ENCODE data around the gene RAD51D.

DNA sequence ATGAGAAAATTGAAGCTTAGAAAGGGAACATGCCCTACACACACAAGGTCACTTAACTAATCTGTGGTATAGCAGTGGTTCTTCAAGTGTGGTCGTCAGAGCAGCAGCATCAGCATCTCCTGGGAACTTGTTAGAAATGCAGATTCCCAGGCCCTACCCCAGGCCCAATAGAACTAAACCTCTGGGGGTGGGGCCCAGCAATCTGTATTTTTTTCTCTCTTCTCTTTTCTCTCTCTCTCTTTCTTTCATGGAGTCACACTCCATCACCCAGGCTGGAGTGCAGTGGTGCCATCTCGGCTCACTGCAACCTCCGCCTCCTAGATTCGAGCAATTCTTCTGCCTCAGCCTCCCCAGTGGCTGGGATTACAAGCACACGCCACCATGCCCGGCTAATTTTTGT lies 18.6 kb upstream of the RAD51D start:
- TF ChIP-seq POLR2A (IDR thresholded peaks at IDR 0.05; ENCODE audit: extremely low read depth, insufficient read length), result no peak
- TF ChIP-seq, protein P1, sequence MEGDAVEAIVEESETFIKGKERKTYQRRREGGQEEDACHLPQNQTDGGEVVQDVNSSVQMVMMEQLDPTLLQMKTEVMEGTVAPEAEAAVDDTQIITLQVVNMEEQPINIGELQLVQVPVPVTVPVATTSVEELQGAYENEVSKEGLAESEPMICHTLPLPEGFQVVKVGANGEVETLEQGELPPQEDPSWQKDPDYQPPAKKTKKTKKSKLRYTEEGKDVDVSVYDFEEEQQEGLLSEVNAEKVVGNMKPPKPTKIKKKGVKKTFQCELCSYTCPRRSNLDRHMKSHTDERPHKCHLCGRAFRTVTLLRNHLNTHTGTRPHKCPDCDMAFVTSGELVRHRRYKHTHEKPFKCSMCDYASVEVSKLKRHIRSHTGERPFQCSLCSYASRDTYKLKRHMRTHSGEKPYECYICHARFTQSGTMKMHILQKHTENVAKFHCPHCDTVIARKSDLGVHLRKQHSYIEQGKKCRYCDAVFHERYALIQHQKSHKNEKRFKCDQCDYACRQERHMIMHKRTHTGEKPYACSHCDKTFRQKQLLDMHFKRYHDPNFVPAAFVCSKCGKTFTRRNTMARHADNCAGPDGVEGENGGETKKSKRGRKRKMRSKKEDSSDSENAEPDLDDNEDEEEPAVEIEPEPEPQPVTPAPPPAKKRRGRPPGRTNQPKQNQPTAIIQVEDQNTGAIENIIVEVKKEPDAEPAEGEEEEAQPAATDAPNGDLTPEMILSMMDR (IDR thresholded peaks at IDR 0.05; ENCODE audit: low read depth, low read length), result no peak
- TF ChIP-seq, protein P2, sequence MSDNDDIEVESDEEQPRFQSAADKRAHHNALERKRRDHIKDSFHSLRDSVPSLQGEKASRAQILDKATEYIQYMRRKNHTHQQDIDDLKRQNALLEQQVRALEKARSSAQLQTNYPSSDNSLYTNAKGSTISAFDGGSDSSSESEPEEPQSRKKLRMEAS (IDR thresholded peaks at IDR 0.05; ENCODE audit: low read depth, low read length), result no peak
- no peak for TF ChIP-seq MYC (IDR thresholded peaks at IDR 0.05; ENCODE audit: low read depth, low read length)

Measured in NB4 (cell line).